Stimulated activated CD4-positive, alpha-beta T cell treated with anti-CD3 and anti-CD28 coated beads, Interleukin-4, amount 100 ng/mL, for 4 hours (primary cell): Measurements from ENCODE around the gene PRRC1.
"Not testable (repeated sequence)": the region's sequence is repeated elsewhere in the genome, so short reads cannot be mapped to it uniquely, and the experiment has no call there.

Experiments used
- DNase-seq, 2 experiments: peaks; one replicate each; pipeline ENCODE4 v3.0.0-alpha.2; 2020

PRRC1 gene

GRCh38 chr5:127517480-127518318 lies at the start of gene PRRC1:
Gene PRRC1, plus strand, starts transcription at chr5:127517640. Its CDS starts 5,840 bp downstream, at chr5:127523480.
- peak; percentile 77 to 82 for DNase-seq

GRCh38 chr5:127471211-127471610 lies 46.2 kb upstream of the PRRC1 start:
- DNase-seq, result no peak

- no peak for DNase-seq
Measured at GRCh38 chr5:127472700-127473099, 44.7 kb upstream of the PRRC1 start.

- DNase-seq, result no peak
Measured at GRCh38 chr5:127486471-127486870, 31.0 kb upstream of the PRRC1 start.

- no peak for DNase-seq
Measured at GRCh38 chr5:127492854-127493738, 24.3 kb upstream of the PRRC1 start.

GRCh38 chr5:127498548-127498947 lies 18.9 kb upstream of the PRRC1 start:
- no peak for DNase-seq

- DNase-seq, result no peak
Measured at GRCh38 chr5:127505905-127506304, 11.5 kb upstream of the PRRC1 start.

GRCh38 chr5:127506616-127507015 lies 10.8 kb upstream of the PRRC1 start:
- no peak for DNase-seq

- no peak for DNase-seq
Measured at GRCh38 chr5:127508644-127509373, 8.6 kb upstream of the PRRC1 start.

GRCh38 chr5:127513408-127513970 lies 4.0 kb upstream of the PRRC1 start:
- DNase-seq, result no peak

GRCh38 chr5:127514816-127515215 lies 2.6 kb upstream of the PRRC1 start:
- no peak for DNase-seq

- DNase-seq, result no peak
Measured at GRCh38 chr5:127515693-127516440, 1.6 kb upstream of the PRRC1 start.

- no peak for DNase-seq
Measured at GRCh38 chr5:127517110-127517479, 345 bp upstream of the PRRC1 start.

- DNase-seq, result no peak
Measured at GRCh38 chr5:127518319-127518621, 830 bp downstream of the PRRC1 start.

GRCh38 chr5:127519527-127519926 lies 2.1 kb downstream of the PRRC1 start:
- DNase-seq, result no peak

GRCh38 chr5:127521138-127521770 lies 3.8 kb downstream of the PRRC1 start:
- DNase-seq, result no peak

- no peak for DNase-seq
Measured at GRCh38 chr5:127525181-127525580, 7.7 kb downstream of the PRRC1 start.

- DNase-seq, result no peak
Measured at GRCh38 chr5:127529904-127530682, 12.7 kb downstream of the PRRC1 start.

GRCh38 chr5:127536687-127537086 lies 19.2 kb downstream of the PRRC1 start:
- no peak for DNase-seq

GRCh38 chr5:127540553-127540952 lies 23.1 kb downstream of the PRRC1 start:
- not testable (repeated sequence) for DNase-seq

GRCh38 chr5:127545249-127545648 lies 27.8 kb downstream of the PRRC1 start:
- DNase-seq, result not testable (repeated sequence)
